GF-D8 (cell line): ENCODE measurements around the gene RBPJL.
"Not testable (repeated sequence)": the region's sequence is repeated elsewhere in the genome, so short reads cannot be mapped to it uniquely, and the experiment has no call there.

Source experiments
- DNase-seq: peaks from one replicate; lab custom pipeline; 2025; lab: John Stamatoyannopoulos, UW

Gene RBPJL

GRCh38 chr20:45342855-45343531, 36.4 kb downstream of the RBPJL start:
- no peak for DNase-seq

GRCh38 chr20:45343532-45344167, 37.0 kb downstream of the RBPJL start:
- DNase-seq, result no peak

- no peak for DNase-seq
These were observed 37.7 kb downstream of the RBPJL start for GRCh38 chr20:45344168-45344860.

- DNase-seq, result no peak
These were observed 38.7 kb downstream of the RBPJL start for GRCh38 chr20:45345104-45345936.

GRCh38 chr20:45346291-45346718, 39.7 kb downstream of the RBPJL start:
- DNase-seq, result no peak

DNA sequence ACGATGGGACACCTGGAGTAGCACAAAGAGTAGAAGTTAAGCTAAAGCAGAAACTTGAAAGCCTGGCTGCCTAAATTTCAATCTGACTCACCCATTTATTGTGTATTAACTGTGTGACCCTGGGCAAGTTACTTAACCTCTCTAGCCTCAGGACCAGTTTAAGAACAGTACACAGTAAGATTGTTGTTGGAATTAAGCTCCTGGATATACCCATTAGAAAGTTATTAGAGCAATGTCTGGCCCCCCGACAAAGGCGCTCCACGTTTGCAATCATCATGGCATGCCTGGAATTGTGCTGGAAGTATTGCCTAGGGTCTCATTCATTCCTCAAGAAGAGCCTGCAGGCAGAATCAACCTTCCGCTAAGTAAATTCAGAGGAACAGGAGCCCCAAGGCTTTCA, 40.2 kb downstream of the RBPJL start:
- DNase-seq, result no peak

GRCh38 chr20:45347297-45347935, 40.8 kb downstream of the RBPJL start:
- DNase-seq, result no peak

DNA sequence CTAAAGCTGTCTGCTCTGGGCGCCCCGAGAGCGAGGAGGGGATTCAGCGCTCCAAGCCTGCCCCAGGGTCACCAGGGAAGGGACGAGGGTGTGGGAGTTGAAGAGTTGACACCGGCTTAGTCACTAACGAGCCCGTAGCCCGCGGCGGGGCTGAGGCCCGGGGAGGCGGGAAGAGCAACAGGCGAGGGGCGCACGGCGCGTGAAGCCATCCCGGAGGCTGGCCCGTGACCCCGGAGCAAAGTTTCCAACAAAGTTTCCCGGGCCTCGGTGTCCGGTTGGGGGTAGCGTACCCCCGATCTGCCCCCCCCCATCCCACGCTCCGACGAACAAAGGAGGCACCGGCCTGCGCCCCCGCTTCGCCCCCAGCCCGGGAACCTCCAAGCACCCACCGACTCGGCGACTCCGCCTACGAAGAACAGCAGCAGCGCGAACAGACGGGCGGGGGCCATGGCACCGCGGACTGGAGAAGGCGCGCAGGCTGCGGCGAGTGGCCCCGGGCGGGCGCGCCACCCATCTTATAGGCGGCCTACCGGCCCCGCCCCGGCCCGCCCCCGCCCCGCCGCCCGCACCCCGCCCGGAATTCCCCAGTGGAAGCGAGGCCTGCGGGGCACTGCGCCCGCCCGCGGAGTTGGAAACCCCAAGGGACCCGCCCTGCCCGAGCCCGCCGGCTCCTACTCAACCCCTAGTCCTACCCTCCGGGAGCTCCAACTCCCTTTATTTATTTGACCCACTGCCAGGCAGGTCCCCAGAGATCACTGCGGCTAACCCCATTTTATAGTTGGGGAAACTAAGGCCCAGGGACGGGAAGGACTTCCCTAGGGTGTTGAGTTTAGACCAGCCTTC, 41.5 kb downstream of the RBPJL start, which contains the start of gene SDC4:
Gene SDC4 (minus strand): TSS at position 489 of the 843 bp plus-strand sequence. CDS start 40 bp downstream, at position 449.
- no peak for DNase-seq

DNA sequence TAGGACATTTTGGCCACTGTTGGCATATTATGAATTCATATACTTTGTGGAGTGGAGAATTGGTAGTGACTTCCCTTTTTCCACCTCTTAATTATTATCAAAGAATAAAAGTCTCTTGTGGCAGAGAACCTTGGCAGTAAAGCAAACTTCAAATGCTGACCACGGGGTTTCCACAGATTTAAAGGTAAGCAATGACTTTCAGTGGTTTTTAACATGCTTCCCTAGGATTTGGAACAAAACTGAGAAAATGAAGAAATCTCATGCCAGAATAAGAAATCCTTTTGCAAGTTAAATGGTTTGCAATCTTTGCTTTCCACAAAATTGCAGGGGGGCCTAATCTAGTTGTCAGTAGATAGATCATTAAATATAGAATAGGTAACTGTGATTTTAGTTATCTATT, 43.6 kb downstream of the RBPJL start:
- DNase-seq, result no peak

DNA sequence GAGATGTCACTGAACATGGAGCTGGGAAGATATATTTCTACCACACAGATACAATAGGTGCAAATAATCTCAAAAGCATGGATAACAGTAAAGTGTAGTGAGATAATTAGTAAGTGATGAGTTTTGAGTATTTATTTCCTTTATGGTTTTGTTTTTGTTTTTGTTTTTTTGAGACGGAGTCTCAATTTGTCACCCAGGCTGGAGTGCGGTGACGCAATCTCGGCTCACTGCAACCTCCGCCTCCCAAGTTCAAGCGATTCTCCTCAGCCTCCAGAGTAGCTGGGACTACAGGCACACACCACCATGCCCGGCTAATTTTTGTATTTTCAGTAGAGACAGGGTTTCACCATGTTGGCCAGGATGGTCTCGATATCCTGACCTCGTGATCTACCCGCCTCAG, 44.2 kb downstream of the RBPJL start:
- DNase-seq, result not testable (repeated sequence)

GRCh38 chr20:45352729-45353128, 46.1 kb downstream of the RBPJL start:
- DNase-seq, result no peak

- DNase-seq, result no peak
These were observed 47.1 kb downstream of the RBPJL start for GRCh38 chr20:45353746-45354145.

GRCh38 chr20:45354423-45355208, 48.0 kb downstream of the RBPJL start:
- DNase-seq, result no peak

DNA sequence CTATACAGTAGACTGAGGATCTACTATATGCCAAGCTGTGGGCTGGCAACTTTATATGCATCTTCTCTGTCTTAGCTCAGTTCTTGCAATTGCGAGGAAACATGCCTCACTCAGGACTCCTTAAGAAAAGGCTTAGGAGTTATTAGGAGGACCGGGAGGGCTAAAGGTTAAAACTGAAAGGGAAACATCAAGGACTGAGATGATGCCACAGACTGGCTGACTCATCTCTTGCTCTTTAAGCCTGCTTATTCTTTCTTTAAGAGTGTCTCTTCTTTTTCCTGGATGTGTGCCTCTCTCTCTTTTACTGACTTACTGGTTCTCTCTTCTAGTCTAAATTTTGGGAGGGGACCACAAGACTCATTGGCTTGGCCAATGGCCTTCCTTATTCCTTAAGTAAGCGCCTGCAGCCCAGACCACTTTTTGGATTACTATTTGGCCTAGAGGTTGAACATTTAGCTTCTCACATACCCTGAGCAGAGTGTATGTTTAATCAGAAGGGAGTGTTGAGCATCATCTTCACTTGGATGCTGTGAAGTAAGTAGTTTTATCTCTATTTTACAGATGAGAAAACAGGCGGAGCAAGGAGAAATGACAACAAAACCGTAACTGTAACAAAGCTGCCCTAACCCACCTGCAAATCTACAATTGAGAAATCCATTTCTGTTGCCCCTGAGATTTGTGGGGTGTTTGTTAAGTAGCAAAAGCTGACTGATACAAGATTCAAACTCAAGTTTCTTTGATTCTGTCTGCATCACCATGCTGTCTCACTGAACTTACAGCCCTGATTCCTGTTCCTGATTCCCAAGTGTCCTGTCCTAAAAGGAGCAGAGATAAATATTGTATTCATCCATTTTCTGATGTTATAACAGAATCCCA, 48.8 kb downstream of the RBPJL start:
- no peak for DNase-seq

DNA sequence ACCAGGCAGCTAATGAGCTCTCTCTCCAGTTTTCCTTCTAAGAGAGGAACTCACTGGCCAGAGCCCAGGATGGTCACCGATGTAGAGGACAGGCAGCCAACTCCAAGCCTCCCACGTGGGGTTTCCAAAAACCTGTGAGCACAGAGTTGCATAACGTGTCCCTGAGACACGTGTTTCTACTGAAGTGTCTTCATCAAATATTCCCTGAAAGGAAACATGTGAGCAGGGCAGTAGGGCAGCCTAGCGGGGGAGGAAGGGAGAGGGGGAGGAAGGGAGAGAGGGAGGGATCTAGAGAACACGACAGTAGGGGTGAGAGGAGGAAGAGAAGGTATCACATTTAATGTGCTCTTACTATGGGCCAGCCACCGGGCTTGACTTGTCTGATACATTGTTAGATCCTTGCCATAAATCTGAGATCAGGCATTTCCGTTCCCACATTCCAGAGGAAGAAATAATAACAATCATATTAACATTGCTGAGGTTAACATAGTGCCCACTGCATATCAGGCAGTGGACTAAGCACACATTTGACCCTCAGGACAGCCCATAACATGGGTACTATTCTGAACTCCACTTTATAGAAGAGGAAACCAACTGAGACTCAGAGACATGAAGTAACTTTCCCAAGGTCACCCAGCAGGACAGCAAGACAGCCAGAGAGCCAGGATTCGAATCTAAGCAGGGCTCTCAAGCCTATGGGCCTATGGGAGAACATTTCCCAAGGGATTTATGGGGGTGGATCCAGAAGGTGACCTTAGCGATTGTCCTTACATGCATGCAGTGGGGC, 51.8 kb downstream of the RBPJL start:
- peak; percentile 25 for DNase-seq

DNA sequence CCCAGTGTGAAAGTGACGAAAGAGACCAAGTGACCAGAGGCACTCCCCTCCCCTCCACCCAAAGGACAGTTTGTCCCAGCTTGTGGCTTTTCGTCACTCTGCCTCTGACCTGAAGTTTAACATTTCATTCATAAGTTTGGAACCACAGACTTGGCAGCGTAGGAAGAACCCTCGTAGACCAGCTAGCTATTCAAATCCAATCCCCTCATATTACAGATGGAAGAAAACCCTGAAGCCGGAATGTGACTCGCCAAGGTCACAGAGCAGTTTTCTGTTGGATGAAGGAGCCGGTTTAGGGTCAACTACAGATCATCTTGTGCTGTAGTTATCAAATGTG, 52.4 kb downstream of the RBPJL start:
- no peak for DNase-seq

DNA sequence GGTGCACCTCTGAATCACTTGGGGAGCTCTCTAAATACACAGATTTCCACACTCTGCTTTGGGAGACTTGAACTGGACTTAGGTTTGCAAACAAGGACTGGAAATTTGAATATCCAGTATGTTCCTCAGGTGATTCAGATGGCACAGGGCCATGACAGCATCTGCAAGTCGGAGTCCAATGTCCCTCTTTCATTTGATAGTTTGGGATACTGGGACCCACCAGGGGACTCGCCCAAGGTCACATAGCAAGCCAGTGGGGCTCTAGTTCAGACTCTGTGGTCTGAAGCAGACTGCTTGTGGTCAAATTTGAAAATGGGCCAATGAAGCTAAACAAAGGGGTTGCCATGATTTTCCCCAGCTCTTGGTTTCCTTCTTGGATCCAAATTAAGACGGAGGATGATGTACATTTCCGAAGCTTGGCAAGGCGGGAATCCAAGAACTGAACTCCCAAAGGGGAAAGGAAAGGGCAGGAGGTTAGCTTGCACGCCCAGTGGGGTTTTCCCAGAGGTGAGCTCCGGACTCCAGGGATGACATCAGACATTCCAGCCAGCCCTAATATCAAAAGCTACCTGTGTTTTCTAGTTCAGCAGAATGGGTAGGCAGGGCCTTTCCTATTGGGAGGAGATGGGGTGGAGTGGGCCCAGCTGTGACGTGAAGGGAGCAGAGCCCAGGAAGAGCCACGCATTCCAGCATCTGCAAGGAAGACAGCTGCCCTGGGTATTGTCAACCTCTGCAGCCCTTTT, 52.9 kb downstream of the RBPJL start:
- DNase-seq, result no peak

- peak; percentile 51 for DNase-seq
These were observed 55.2 kb downstream of the RBPJL start for GRCh38 chr20:45361793-45362192.
